ENCODE data around the gene GPC6. TPM values are rescaled to one million over a fixed set of nuclear protein-coding genes. Genes with fewer than 3 reads are reported as not detected.

GPC6 gene
- polyA plus RNA-seq, 1 donor (not counting 4 experiments of a cell fraction or from before 2014, with no cell fraction given): 0.42 TPM

DNA sequence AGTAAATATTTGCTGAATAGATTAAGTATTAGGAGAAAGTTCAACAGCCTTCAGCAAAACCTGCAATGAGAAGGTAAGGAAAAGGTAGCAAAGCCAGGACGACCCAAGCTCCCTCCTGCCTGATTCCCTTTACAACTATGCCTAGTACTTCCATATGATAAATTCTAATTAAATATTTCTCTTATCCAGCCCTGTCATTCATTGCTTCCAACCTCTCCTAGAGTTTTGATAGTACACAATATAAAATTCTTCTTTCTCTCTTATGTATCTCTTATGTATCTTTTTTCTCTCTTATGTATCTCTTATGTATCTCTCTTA is 1065.7 kb downstream of the GPC6 start:
- Histone ChIP-seq H3K27me3 (ENCODE audit: control insufficient read depth, extremely low read depth, insufficient read depth, low read length) (no peaks in the 10 kb centered on the region), H3K36me3 (ENCODE audit: control insufficient read depth in 2 of 2, extremely low read depth in 1 of 2, insufficient read depth in 2 of 2, low read length in 2 of 2) (no peaks in the 10 kb centered on the region), H3K27ac (ENCODE audit: control insufficient read depth, insufficient read depth, low read length) (no peak overlapping the region), H4K20me1 (ENCODE audit: control insufficient read depth, extremely low read depth, insufficient read depth, low read length) (no peaks in the 10 kb centered on the region), H3K4me1 (ENCODE audit: control insufficient read depth, extremely low read depth, insufficient read depth, low read length) (no peaks in the 10 kb centered on the region), H3K79me2 (ENCODE audit: control insufficient read depth, insufficient read depth, low read length) (no peaks in the 10 kb centered on the region), H3K4me3 (ENCODE audit: control insufficient read depth in 2 of 3, extremely low read depth in 1 of 3, insufficient read depth in 2 of 3, low read depth in 1 of 3, low read length in 3 of 3) (no peak overlapping the region), H3K4me2 (ENCODE audit: control insufficient read depth, extremely low read depth, insufficient read depth, low read depth, low read length) (no peak overlapping the region), H2AFZ (ENCODE audit: control insufficient read depth, low read length) (no peak overlapping the region), H3K9ac (ENCODE audit: control insufficient read depth, extremely low read depth, insufficient read depth, low read length) (no peak overlapping the region), H3K9me3 (ENCODE audit: control insufficient read depth, low read depth, low read length) (no peaks in the 10 kb centered on the region), H3K9me1 (ENCODE audit: control insufficient read depth, extremely low read depth, insufficient read depth, low read length) (no peaks in the 10 kb centered on the region)
- DNase-seq (ENCODE audit: low read depth, low spot score): no peak
- dilution Hi-C loops (cut with MboI; ENCODE audit: extremely low pct_ligation_motif_present, low sequenced_read_pairs): no loop called here
- TF ChIP-seq, protein P1, sequence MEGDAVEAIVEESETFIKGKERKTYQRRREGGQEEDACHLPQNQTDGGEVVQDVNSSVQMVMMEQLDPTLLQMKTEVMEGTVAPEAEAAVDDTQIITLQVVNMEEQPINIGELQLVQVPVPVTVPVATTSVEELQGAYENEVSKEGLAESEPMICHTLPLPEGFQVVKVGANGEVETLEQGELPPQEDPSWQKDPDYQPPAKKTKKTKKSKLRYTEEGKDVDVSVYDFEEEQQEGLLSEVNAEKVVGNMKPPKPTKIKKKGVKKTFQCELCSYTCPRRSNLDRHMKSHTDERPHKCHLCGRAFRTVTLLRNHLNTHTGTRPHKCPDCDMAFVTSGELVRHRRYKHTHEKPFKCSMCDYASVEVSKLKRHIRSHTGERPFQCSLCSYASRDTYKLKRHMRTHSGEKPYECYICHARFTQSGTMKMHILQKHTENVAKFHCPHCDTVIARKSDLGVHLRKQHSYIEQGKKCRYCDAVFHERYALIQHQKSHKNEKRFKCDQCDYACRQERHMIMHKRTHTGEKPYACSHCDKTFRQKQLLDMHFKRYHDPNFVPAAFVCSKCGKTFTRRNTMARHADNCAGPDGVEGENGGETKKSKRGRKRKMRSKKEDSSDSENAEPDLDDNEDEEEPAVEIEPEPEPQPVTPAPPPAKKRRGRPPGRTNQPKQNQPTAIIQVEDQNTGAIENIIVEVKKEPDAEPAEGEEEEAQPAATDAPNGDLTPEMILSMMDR (optimal IDR thresholded peaks at IDR 0.05 in 1 of 3, IDR thresholded peaks at IDR 0.05 in 1 of 3, conservative IDR thresholded peaks at IDR 0.05 in 1 of 3; ENCODE audit: extremely low read depth in 1 of 3, insufficient read depth in 2 of 3, low read length in 3 of 3): no peak
- TF ChIP-seq EZH2 (IDR thresholded peaks at IDR 0.05; ENCODE audit: low read length): no peak
- FAIRE-seq: no peak

DNA sequence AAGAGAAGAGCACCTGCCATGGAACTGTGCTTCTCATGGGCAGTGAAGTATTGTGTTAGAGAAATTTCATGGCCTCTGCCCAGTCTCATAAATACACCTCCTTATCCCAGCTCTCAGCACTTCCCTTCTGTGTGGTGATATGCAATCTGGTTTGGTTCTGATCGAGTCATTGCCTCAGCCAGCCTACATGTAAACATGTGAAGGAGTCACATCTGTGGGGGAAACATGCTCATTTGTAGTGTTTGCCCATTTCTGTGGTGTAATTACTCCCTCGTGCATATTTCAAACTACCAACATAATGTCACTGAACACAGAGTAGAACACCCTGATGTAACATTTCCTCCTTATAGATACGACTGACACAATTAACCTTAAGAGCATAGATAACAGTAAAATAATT is 1069.9 kb downstream of the GPC6 start:
- dilution Hi-C loops (cut with MboI; ENCODE audit: extremely low pct_ligation_motif_present, low sequenced_read_pairs): no loop called here
- no peak overlapping the region for H3K9ac ChIP-seq (ENCODE audit: control insufficient read depth, extremely low read depth, insufficient read depth, low read length)
- FAIRE-seq (no peak), DNase-seq (ENCODE audit: low read depth, low spot score) (no peak)
- no peak overlapping the region for H3K4me2 ChIP-seq (ENCODE audit: control insufficient read depth, extremely low read depth, insufficient read depth, low read depth, low read length)
- H3K9me1 ChIP-seq (ENCODE audit: control insufficient read depth, extremely low read depth, insufficient read depth, low read length): no peaks in the 10 kb centered on the region
- no peaks in the 10 kb centered on the region for H3K79me2 ChIP-seq (ENCODE audit: control insufficient read depth, insufficient read depth, low read length)
- no peak overlapping the region for H3K4me3 ChIP-seq (ENCODE audit: control insufficient read depth in 2 of 3, extremely low read depth in 1 of 3, insufficient read depth in 2 of 3, low read depth in 1 of 3, low read length in 3 of 3)
- no peak overlapping the region for H2AFZ ChIP-seq (ENCODE audit: control insufficient read depth, low read length)
- no peak overlapping the region for H3K27ac ChIP-seq (ENCODE audit: control insufficient read depth, insufficient read depth, low read length)
- H3K4me1 ChIP-seq (ENCODE audit: control insufficient read depth, extremely low read depth, insufficient read depth, low read length): no peaks in the 10 kb centered on the region
- H3K36me3 ChIP-seq (ENCODE audit: control insufficient read depth in 2 of 2, extremely low read depth in 1 of 2, insufficient read depth in 2 of 2, low read length in 2 of 2): no peaks in the 10 kb centered on the region
- H4K20me1 ChIP-seq (ENCODE audit: control insufficient read depth, extremely low read depth, insufficient read depth, low read length): no peaks in the 10 kb centered on the region
- TF ChIP-seq EZH2 (IDR thresholded peaks at IDR 0.05; ENCODE audit: low read length): no peak
- TF ChIP-seq, protein P1 (optimal IDR thresholded peaks at IDR 0.05 in 1 of 3, IDR thresholded peaks at IDR 0.05 in 1 of 3, conservative IDR thresholded peaks at IDR 0.05 in 1 of 3; ENCODE audit: extremely low read depth in 1 of 3, insufficient read depth in 2 of 3, low read length in 3 of 3): no peak
- no peaks in the 10 kb centered on the region for H3K9me3 ChIP-seq (ENCODE audit: control insufficient read depth, low read depth, low read length)
- H3K27me3 ChIP-seq (ENCODE audit: control insufficient read depth, extremely low read depth, insufficient read depth, low read length): no peaks in the 10 kb centered on the region

Data from keratinocyte (primary cell).